H1 (cell line): ENCODE data around the gene DCPS.

Experiments used
- CREB1 ChIP-seq: IDR thresholded peaks from 2 replicates; pipeline ENCODE4 v1.6.1; 2012; ENCODE audit warnings: inconsistent platforms
- EP300 ChIP-seq, 2 experiments: IDR thresholded peaks; 1 replicate in 1 of 2; 2 replicates in 1 of 2; pipeline ENCODE4 v1.6.1; 2011 to 2012; ENCODE audit warnings: low read depth in 2 of 2, low read length in 2 of 2, mild to moderate bottlenecking in 2 of 2, borderline replicate concordance in 1 of 2, inconsistent platforms in 1 of 2, moderate library complexity in 1 of 2
- EZH2 ChIP-seq: fragments of 200-600 bp; sonication (generic); IDR thresholded peaks from 2 replicates; pipeline ENCODE4 v1.7.1; 2012; ENCODE audit warnings: low read depth, mild to moderate bottlenecking, moderate library complexity, low read length, inconsistent platforms; ENCODE audit not compliant: severe bottlenecking
- POLR2A ChIP-seq, 2 experiments: IDR thresholded peaks; 1 replicate in 1 of 2; 2 replicates in 1 of 2; pipeline ENCODE4 v1.6.1; 2011; ENCODE audit warnings: low read depth in 2 of 2, low read length in 2 of 2, mild to moderate bottlenecking in 2 of 2; ENCODE audit errors: control extremely low read depth in 1 of 2
- SP1 ChIP-seq: IDR thresholded peaks from 2 replicates; pipeline ENCODE4 v1.6.1; 2011; ENCODE audit warnings: low read depth, low read length
- TAF1 ChIP-seq: IDR thresholded peaks from 2 replicates; pipeline ENCODE4 v1.6.1; 2011; ENCODE audit warnings: mild to moderate bottlenecking, low read depth, low read length
- TBP ChIP-seq: IDR thresholded peaks from 2 replicates; pipeline ENCODE4 v1.6.1; 2011; ENCODE audit warnings: low read depth, low read length, improper control_type of control experiment
- ZNF274 ChIP-seq: IDR thresholded peaks from 2 replicates; pipeline ENCODE4 v1.7.0; 2012; ENCODE audit warnings: low read length, borderline replicate concordance; ENCODE audit errors: extremely low read depth
- TF ChIP-seq, protein P1 (sequence below): IDR thresholded peaks from 2 replicates; pipeline ENCODE4 v1.6.1; 2012; ENCODE audit warnings: inconsistent platforms
- TF ChIP-seq, protein P2 (sequence below), 3 experiments: IDR thresholded peaks; 1 replicate in 2 of 3; 2 replicates in 1 of 3; pipeline versions ENCODE4 v1.5.1 to v1.6.1; 2011; ENCODE audit warnings: low read length in 3 of 3, mild to moderate bottlenecking in 3 of 3, inconsistent platforms in 2 of 3, low read depth in 1 of 3, moderate library complexity in 1 of 3; ENCODE audit not compliant: insufficient read depth in 1 of 3; ENCODE audit errors: control extremely low read depth in 1 of 3
- TF ChIP-seq, protein P3 (sequence below): IDR thresholded peaks from 2 replicates; pipeline ENCODE4 v1.6.1; 2012; ENCODE audit warnings: low read length, inconsistent platforms

DNA sequence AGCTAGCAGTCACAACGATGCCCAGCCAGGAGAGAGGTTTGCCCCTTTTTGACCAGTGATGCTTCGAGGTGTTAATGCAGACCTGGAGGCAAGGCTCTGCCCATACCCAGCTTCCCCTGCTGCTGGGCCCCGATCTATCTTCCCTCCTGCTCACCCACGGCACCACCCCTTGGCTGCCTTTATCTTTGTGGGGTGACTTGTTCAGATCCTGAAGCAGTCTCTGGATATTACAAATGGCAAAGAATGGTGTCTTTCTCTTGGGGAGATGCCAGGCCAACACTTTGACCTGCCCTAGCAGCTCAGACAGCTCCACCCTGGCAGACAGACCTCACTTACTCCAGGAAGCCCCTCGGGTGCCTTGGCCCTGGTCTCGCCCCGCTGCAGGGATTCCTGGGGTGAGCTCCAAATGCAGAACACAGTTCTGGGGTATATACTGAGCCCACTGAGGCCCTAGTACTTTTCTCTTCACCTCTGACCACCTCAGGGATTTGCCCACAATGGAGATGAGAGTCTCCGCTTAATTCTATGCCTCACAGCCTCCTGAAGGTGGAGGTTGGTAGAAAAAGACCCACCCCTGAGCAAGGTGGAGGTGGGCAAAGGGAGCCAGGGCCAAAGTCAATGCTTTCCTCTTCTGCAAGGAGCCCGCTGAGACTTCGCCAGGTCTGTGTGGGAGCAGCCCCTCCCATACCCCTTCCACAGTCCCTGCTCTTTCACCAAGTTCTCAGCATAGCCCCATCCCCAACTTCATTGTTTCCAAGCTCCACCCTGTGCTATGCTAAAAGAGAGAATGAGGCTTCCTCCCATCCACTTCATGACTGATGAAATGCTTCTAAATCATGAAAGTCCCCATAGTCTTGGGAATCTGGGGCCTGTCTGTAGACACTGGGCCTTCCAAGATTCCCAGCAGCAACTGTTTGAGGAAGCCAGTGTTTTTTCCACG, 40.6 kb downstream of the DCPS start:
- TF ChIP-seq POLR2A (IDR thresholded peaks at IDR 0.05; ENCODE audit: control extremely low read depth in 1 of 2, low read depth in 2 of 2, low read length in 2 of 2): no peak
- TF ChIP-seq, protein P1, sequence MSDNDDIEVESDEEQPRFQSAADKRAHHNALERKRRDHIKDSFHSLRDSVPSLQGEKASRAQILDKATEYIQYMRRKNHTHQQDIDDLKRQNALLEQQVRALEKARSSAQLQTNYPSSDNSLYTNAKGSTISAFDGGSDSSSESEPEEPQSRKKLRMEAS: no peak
- TF ChIP-seq TBP: no peak
- TF ChIP-seq, protein P2, sequence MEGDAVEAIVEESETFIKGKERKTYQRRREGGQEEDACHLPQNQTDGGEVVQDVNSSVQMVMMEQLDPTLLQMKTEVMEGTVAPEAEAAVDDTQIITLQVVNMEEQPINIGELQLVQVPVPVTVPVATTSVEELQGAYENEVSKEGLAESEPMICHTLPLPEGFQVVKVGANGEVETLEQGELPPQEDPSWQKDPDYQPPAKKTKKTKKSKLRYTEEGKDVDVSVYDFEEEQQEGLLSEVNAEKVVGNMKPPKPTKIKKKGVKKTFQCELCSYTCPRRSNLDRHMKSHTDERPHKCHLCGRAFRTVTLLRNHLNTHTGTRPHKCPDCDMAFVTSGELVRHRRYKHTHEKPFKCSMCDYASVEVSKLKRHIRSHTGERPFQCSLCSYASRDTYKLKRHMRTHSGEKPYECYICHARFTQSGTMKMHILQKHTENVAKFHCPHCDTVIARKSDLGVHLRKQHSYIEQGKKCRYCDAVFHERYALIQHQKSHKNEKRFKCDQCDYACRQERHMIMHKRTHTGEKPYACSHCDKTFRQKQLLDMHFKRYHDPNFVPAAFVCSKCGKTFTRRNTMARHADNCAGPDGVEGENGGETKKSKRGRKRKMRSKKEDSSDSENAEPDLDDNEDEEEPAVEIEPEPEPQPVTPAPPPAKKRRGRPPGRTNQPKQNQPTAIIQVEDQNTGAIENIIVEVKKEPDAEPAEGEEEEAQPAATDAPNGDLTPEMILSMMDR (IDR thresholded peaks at IDR 0.05; ENCODE audit: control extremely low read depth in 1 of 3, insufficient read depth in 1 of 3, low read depth in 1 of 3, low read length in 3 of 3): no peak
- TF ChIP-seq TAF1: no peak
- no peak for TF ChIP-seq EZH2
- TF ChIP-seq SP1: no peak
- TF ChIP-seq ZNF274: no peak
- TF ChIP-seq EP300 (IDR thresholded peaks at IDR 0.05; ENCODE audit: borderline replicate concordance in 1 of 2, low read depth in 2 of 2, low read length in 2 of 2): no peak
- no peak for TF ChIP-seq CREB1
- TF ChIP-seq, protein P3, sequence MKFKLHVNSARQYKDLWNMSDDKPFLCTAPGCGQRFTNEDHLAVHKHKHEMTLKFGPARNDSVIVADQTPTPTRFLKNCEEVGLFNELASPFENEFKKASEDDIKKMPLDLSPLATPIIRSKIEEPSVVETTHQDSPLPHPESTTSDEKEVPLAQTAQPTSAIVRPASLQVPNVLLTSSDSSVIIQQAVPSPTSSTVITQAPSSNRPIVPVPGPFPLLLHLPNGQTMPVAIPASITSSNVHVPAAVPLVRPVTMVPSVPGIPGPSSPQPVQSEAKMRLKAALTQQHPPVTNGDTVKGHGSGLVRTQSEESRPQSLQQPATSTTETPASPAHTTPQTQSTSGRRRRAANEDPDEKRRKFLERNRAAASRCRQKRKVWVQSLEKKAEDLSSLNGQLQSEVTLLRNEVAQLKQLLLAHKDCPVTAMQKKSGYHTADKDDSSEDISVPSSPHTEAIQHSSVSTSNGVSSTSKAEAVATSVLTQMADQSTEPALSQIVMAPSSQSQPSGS: no peak
